Calu3 (cell line): Measurements from ENCODE around the gene TMED10. TPM values are rescaled to one million over a fixed set of nuclear protein-coding genes. Genes with fewer than 3 reads are reported as not detected.
A peak's percentile ranks its signal among the peaks of the same experiment; 100 is the strongest.

Experiments
- BruUV-seq: library from RNA; stranded (reverse); fragments of 400-500 nt; replicated peaks from 2 replicates; lab custom pipeline; 2021; lab: Mats Ljungman, UMichigan
- CTCF ChIA-PET: fragments of 300-600 bp; sonication (Branson Sonifier 250); formaldehyde crosslinking; loops from one replicate; lab custom pipeline; 2022; ENCODE audit warnings: antibody characterized with exemption; lab: Charles Lee
- DNase-seq: peaks from one replicate; pipeline ENCODE4 v3.0.0; 2022
- H3K27ac Mint-ChIP-seq: one replicate; pipeline ENCODE4 v1.8.0; 2022; ENCODE audit warnings: mixed read lengths; ENCODE audit not compliant: unreplicated experiment
- H3K27me3 Mint-ChIP-seq: one replicate; pipeline ENCODE4 v1.8.0; 2022; ENCODE audit warnings: mixed read lengths; ENCODE audit not compliant: unreplicated experiment
- H3K36me3 Mint-ChIP-seq: one replicate; pipeline ENCODE4 v1.8.0; 2022; ENCODE audit warnings: mild to moderate bottlenecking, moderate library complexity, mixed read lengths; ENCODE audit not compliant: insufficient read depth, unreplicated experiment
- H3K4me1 Mint-ChIP-seq: one replicate; pipeline ENCODE4 v1.8.0; 2022; ENCODE audit warnings: mild to moderate bottlenecking, low read depth, mixed read lengths; ENCODE audit not compliant: unreplicated experiment
- H3K4me3 Mint-ChIP-seq: one replicate; pipeline ENCODE4 v1.8.0; 2022; ENCODE audit warnings: mild to moderate bottlenecking, low read depth, moderate library complexity, mixed read lengths; ENCODE audit not compliant: unreplicated experiment
- H3K9me3 Mint-ChIP-seq: one replicate; pipeline ENCODE4 v1.8.0; 2022; ENCODE audit warnings: low read depth, mixed read lengths; ENCODE audit not compliant: unreplicated experiment
- CTCF ChIP-seq: fragments of 200-600 bp; IDR thresholded peaks from one replicate; pipeline ENCODE4 v1.8.0; 2022; ENCODE audit warnings: antibody characterized with exemption; ENCODE audit not compliant: unreplicated experiment
- intact Hi-C: fragments of 100-400 bp; cut with micrococcal nuclease; formaldehyde crosslinking; loops from one replicate; pipeline ENCODE4 v1.10.0; 2022; ENCODE audit not compliant: unreplicated experiment
- total RNA-seq: library from RNA; stranded (reverse); gene quantifications from 2 replicates; pipeline ENCODE4 v1.2.3, GENCODE V29; 2022

The TMED10 gene
- total RNA-seq, 1 experiment from 2014 or later = 391 TPM

GRCh38 chr14:75092698-75093097 is 83.7 kb downstream of the TMED10 start:
- intact Hi-C loops = no loop called here

GRCh38 chr14:75091251-75091650 is 85.2 kb downstream of the TMED10 start:
- H3K36me3 Mint-ChIP-seq = peaks cover 21% of the 10 kb centered on the region
- BruUV-seq = no TSS peak
- no peak overlapping the region for H3K4me3 Mint-ChIP-seq
- CTCF ChIA-PET = no interaction called here
- H3K9me3 Mint-ChIP-seq = no peaks in the 10 kb centered on the region
- no peak overlapping the region for H3K27ac Mint-ChIP-seq
- DNase-seq = no peak
- TF ChIP-seq CTCF = no peak
- no peaks in the 10 kb centered on the region for H3K27me3 Mint-ChIP-seq
- intact Hi-C loops = no loop called here
- H3K4me1 Mint-ChIP-seq = no peaks in the 10 kb centered on the region

More at GRCh38 chr14:75092698-75093097, 83.7 kb downstream of the TMED10 start:
- no peak for DNase-seq
- BruUV-seq = no TSS peak
- H3K4me3 Mint-ChIP-seq = no peak overlapping the region
- H3K36me3 Mint-ChIP-seq = peaks cover 18% of the 10 kb centered on the region
- CTCF ChIA-PET = no interaction called here
- H3K27me3 Mint-ChIP-seq = no peaks in the 10 kb centered on the region
- no peak for TF ChIP-seq CTCF
- H3K9me3 Mint-ChIP-seq = no peaks in the 10 kb centered on the region
- H3K4me1 Mint-ChIP-seq = no peaks in the 10 kb centered on the region
- H3K27ac Mint-ChIP-seq = no peak overlapping the region

- H3K4me1 Mint-ChIP-seq = no peaks in the 10 kb centered on the region
- peaks cover 25% of the 10 kb centered on the region for H3K36me3 Mint-ChIP-seq
- H3K27ac Mint-ChIP-seq = no peak overlapping the region
- no peak overlapping the region for H3K4me3 Mint-ChIP-seq
- DNase-seq = no peak
- CTCF ChIA-PET = no interaction called here
- no peaks in the 10 kb centered on the region for H3K9me3 Mint-ChIP-seq
- intact Hi-C loops = no loop called here
- BruUV-seq = no TSS peak
- TF ChIP-seq CTCF = no peak
- H3K27me3 Mint-ChIP-seq = no peaks in the 10 kb centered on the region
These were observed 86.1 kb downstream of the TMED10 start for GRCh38 chr14:75090353-75090752.

GRCh38 chr14:75088566-75089373 is 87.6 kb downstream of the TMED10 start:
- Mint-ChIP-seq H3K27me3 (no peaks in the 10 kb centered on the region), H3K27ac (no peak overlapping the region), H3K9me3 (no peaks in the 10 kb centered on the region), H3K4me1 (no peaks in the 10 kb centered on the region), H3K36me3 (peaks cover 17% of the 10 kb centered on the region), H3K4me3 (no peak overlapping the region)
- peak; percentile 64 for DNase-seq
- BruUV-seq = no TSS peak
- peak; percentile 68 for TF ChIP-seq CTCF
- CTCF ChIA-PET = interaction anchor here (0.7 to 2.3 kb wide), 4 partner anchors 143 to 228 kb away, joined by 3 to 15 read pairs (median 6); no protein-coding TSS in a partner anchor
- intact Hi-C loops = loop anchor here (1.0 to 10.0 kb wide), 4 partner anchors 64 to 228 kb away; no protein-coding TSS in a partner anchor
